HG03103 (cell line): ENCODE data around the gene OGFOD3.
"Not testable (repeated sequence)": the region's sequence is repeated elsewhere in the genome, so short reads cannot be mapped to it uniquely, and the experiment has no call there.

ENCODE experiments used
- ATAC-seq: cut with Tn5 transposase; IDR thresholded peaks from one replicate; pipeline ENCODE4 v1.9.1; 2021; ENCODE audit warnings: low read depth; ENCODE audit not compliant: unreplicated experiment

OGFOD3 gene, protein sequence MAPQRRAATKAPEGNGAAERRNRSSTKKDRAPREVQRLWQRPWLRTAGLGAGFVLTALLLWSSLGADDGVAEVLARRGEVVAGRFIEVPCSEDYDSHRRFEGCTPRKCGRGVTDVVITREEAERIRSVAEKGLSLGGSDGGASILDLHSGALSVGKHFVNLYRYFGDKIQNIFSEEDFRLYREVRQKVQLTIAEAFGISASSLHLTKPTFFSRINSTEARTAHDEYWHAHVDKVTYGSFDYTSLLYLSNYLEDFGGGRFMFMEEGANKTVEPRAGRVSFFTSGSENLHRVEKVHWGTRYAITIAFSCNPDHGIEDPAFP

DNA sequence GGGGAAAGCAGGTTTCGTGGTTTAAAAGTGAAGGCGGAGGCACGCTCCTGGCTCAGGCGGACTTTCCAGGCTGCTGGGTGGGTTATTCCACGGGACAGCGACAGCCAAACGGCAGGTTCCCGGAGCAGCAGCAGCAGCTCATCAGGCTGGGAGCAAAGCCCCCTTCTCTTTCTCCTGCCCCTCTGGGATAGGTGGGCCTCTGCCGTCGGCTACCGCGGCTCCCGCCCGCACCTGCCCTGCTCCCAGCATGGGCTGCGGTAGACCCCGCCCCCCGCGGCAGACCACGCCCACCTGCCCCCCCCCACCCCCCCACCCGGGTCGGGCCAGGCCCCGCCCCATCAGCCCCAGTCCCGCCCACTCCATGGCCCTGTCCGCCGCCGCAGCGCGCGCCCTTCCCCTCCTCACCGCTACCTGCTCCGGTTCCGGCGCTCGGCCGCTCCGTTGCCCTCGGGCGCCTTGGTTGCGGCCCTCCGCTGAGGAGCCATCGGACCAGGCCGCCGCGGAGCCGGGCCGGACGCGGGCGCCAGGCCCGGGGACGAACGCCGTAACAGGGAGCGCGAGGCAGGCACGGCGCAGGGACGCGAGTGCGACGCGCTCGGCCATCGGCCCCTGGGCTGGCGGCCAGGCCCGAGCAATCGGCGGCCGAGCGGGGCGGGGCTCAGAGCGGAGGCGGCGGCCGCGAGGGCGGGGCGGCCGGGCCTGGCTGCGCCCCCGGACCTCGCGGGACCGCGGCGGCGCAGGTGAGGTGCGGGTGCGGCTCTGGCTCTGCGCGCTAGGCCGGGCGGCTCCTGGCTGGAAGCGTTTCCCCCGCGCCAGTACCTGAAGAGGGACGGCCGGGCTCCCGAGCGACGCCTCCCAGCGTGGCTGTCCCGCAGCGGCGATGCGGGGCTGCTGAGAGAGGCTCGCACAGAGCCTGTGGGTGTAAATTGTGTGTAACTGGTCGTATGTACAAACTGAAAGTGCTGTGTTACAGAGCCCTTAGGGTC is at the start of gene OGFOD3, which contains the start of gene HEXD:
TSS of gene OGFOD3 (minus strand) at position 586 of the 986 bp plus-strand sequence. CDS start at position 485, 101 bp downstream.
TSS of gene HEXD (plus strand) at position 347 of the 986 bp plus-strand sequence. CDS start 1,453 bp downstream, outside the sequence.
- ATAC-seq = peak; percentile 62

DNA sequence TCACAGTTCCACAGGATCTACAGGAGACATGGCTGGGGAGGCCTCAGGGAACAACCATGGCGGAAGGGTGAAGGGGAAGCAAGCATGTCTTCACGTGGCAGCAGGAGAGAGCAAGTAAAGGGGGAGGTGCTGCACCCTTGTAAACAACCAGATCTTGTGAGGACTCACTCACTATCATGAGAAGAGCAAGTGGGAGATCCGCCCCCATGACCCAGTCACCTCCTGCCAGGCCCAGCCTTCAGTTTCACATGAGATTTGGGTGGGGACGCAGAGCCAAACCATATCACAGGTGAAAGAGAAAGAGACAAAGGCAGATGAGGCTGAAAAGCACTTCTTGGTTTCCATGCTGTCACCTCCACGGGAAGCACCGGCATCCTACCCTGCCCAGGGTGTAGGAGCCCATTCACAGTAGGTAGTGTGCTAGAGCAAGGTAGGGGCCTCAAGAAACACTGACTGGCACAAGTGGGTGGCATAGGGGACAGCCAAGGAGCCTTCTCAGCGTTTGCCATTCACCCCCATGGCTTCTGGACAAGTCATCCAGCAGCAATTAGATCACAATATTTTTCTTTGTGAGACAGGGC is 46.7 kb upstream of the OGFOD3 start:
- no peak for ATAC-seq

- ATAC-seq = no peak
Observed at GRCh38 chr17:82464567-82464929, 46.2 kb upstream of the OGFOD3 start.

DNA sequence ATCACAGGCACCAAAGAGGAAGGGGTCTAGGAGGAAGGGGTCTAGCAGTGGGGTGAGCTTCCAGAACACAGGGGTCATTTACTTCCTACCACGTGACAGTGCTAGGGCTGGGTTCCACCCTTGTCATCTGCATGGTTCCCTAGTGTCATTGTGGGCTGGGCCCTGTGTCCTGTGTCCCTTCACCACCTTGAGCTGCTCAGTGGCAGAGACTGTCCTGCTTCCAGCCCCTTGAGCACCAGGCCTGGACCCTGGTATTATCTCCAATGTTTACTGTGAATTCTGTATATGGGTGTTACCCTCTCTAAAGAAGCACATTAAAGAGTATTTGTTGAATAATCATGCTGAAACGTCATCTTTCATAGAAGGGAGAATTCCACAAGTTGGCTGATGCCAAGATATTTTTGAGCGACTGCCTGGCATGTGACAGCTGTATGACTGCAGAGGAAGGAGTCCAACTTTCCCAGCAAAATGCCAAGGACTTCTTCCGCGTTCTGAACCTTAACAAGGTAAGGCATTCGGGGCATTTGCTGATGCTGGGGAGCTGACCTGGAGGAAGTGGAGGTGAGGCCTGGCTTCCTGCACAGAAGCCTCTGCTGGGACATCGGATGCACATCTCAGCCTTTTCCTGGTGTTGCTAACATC is 45.7 kb upstream of the OGFOD3 start:
- ATAC-seq = no peak

- ATAC-seq = no peak
Observed at GRCh38 chr17:82463391-82463790, 45.0 kb upstream of the OGFOD3 start.

- ATAC-seq = no peak
Observed at GRCh38 chr17:82461827-82462524, 43.6 kb upstream of the OGFOD3 start.

GRCh38 chr17:82459936-82460335 is 41.5 kb upstream of the OGFOD3 start:
- ATAC-seq = not testable (repeated sequence)

GRCh38 chr17:82458885-82459424 is 40.6 kb upstream of the OGFOD3 start:
- ATAC-seq = no peak

GRCh38 chr17:82458179-82458884 is 39.9 kb upstream of the OGFOD3 start, which contains the start of gene NARF:
Gene NARF (plus strand): TSS chr17:82458741. CDS start chr17:82458804, 63 bp downstream.
- peak; percentile 88 for ATAC-seq

DNA sequence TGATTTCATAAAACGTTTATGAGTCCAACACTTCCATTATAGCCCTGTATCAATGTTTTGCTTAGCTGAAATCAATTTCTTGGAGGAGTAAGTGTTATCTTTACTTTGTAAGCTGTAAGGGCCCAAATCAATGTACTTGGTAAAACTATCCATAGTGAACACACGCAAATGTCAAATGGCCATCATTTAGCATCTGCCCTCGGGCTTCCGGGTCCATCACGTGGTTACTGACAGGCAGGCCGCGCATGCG is 39.5 kb upstream of the OGFOD3 start:
- ATAC-seq = no peak

GRCh38 chr17:82457073-82457928 is 38.9 kb upstream of the OGFOD3 start:
- ATAC-seq = no peak

GRCh38 chr17:82453706-82454105 is 35.3 kb upstream of the OGFOD3 start:
- not testable (repeated sequence) for ATAC-seq

- not testable (repeated sequence) for ATAC-seq
Observed at GRCh38 chr17:82453151-82453550, 34.8 kb upstream of the OGFOD3 start.

- no peak for ATAC-seq
Observed at GRCh38 chr17:82452162-82452561, 33.8 kb upstream of the OGFOD3 start.

DNA sequence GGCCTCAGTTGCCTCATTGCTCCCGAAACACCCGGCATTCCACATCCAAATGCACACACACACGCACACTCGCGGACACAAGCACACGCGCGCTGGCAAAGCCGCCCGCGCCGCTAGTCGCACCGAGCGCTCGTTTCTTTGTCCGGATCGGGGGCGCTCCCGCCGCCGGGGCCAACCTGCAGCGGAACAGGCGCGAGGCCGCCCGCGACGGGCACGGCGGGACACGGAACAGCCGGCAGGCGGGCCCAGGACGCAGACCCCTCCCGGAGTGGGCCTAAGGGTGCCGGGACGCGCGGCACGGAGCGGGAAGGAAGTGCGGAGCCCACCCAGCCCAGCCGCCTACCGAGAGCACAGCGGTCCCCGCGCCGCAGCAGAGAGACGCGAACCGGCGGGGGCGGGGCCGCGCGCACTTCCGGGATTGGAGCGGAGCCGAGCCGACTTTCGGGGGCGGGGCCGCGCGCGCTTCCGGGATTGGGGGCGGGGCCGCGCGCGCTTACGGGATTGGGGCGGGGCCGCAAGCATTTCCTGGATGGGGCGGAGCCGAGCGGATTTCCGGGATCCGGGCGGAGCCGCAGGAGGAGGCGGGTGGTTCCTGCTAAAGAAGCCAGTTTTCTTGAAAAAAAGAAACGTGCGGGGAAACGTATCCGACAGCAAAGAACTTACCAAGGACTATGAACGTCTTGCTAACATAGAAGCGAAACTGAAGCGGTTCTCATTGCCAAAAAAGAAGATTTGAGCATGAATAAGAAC is 32.1 kb upstream of the OGFOD3 start, which contains the start of gene CYBC1:
TSS of gene CYBC1 (minus strand) at position 396 of the 750 bp plus-strand sequence. CDS start 1,498 bp downstream, outside the sequence.
- peak; percentile 50 for ATAC-seq

DNA sequence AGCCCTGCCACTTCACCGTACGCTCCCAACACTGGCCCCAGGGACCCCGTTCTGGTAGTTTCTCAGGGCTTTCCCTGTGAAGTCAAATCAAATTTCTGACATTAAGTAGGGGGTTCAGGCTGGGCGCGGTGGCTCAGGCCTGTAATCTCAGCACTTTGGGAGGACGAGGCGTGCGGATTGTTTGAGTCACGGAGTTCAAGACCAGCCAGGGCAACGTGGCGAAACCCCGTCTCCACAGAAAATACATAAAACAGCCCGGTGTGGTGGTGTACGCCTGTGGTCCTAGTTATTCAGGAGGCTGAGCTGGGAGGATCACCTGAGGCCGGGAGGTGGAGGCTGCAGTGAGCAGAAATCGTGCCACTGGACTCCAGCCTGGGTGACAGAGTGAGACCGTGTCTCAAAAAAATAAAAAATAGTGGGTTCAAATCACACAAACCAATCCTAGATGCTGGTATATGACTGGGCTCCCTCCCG is 31.5 kb upstream of the OGFOD3 start:
- no peak for ATAC-seq
